Measurements from ENCODE around the gene KRTAP13-3. TPM values are rescaled to one million over a fixed set of nuclear protein-coding genes. Genes with fewer than 3 reads are reported as not detected.
A peak's percentile ranks its signal among the peaks of the same experiment; 100 is the strongest.

KRTAP13-3 gene
- total RNA-seq, 6 experiments from 2014 or later: not detected

GRCh38 chr21:30408782-30409494 lies 16.8 kb downstream of the KRTAP13-3 start:
- intact Hi-C loops (cut with DNase I): no loop called here
- peak in 1 of 3 donors; percentile 25 for DNase-seq
- WGBS (ENCODE audit: insufficient coverage, low coverage, low lambda C conversion rate, missing lambda C conversion rate): 29% methylated on average over 9 of the region's 14 CpGs
- TF ChIP-seq CTCF (IDR thresholded peaks at IDR 0.05): peak; percentile 12 to 45 (median 30)
- no peak for TF ChIP-seq POLR2A (IDR thresholded peaks at IDR 0.05)
- no peaks in the 10 kb centered on the region for H3K27me3 ChIP-seq
- H3K4me3 ChIP-seq: no peak overlapping the region
- H3K4me1 ChIP-seq: no peaks in the 10 kb centered on the region
- ATAC-seq: peak; percentile 69 to 75 (median 72)
- no peaks in the 10 kb centered on the region for H3K36me3 ChIP-seq
- no peak overlapping the region for H3K27ac ChIP-seq
- no peaks in the 10 kb centered on the region for H3K9me3 ChIP-seq

GRCh38 chr21:30395731-30396130 lies 30.0 kb downstream of the KRTAP13-3 start, which contains the start of gene KRTAP13-1:
Gene KRTAP13-1, plus strand, starts transcription at chr21:30396031. Its CDS starts 56 bp downstream, at chr21:30396087.
- H3K4me3 ChIP-seq: no peak within 1 kb of the TSS
- H3K27me3 ChIP-seq: no peaks in the 10 kb centered on the region
- intact Hi-C loops (cut with DNase I): no loop called here
- no peaks in the 10 kb centered on the region for H3K4me1 ChIP-seq
- no peak for ATAC-seq
- H3K27ac ChIP-seq: no peak within 1 kb of the TSS
- TF ChIP-seq POLR2A (IDR thresholded peaks at IDR 0.05) (no peak), CTCF (IDR thresholded peaks at IDR 0.05) (no peak)
- no peaks in the 10 kb centered on the region for H3K9me3 ChIP-seq
- WGBS (ENCODE audit: insufficient coverage, low coverage, low lambda C conversion rate, missing lambda C conversion rate): 54% methylated on average over 4 of the region's 4 CpGs
- no peak for DNase-seq
- no peaks in the 10 kb centered on the region for H3K36me3 ChIP-seq

GRCh38 chr21:30391492-30392025 lies 34.2 kb downstream of the KRTAP13-3 start:
- Histone ChIP-seq H3K9me3 (no peaks in the 10 kb centered on the region), H3K4me1 (no peaks in the 10 kb centered on the region), H3K27ac (no peak overlapping the region), H3K4me3 (no peak overlapping the region), H3K36me3 (no peaks in the 10 kb centered on the region), H3K27me3 (no peaks in the 10 kb centered on the region)
- ATAC-seq: no peak
- intact Hi-C loops (cut with DNase I): no loop called here
- no peak for DNase-seq
- TF ChIP-seq POLR2A (IDR thresholded peaks at IDR 0.05): no peak
- no peak for TF ChIP-seq CTCF (IDR thresholded peaks at IDR 0.05)
- WGBS (ENCODE audit: insufficient coverage, low coverage, low lambda C conversion rate, missing lambda C conversion rate): 29% methylated on average over 2 of the region's 2 CpGs

- Histone ChIP-seq H3K27ac (no peak overlapping the region), H3K4me3 (no peak overlapping the region), H3K4me1 (no peaks in the 10 kb centered on the region), H3K9me3 (no peaks in the 10 kb centered on the region), H3K36me3 (no peaks in the 10 kb centered on the region), H3K27me3 (no peaks in the 10 kb centered on the region)
- TF ChIP-seq CTCF (IDR thresholded peaks at IDR 0.05) (no peak), POLR2A (IDR thresholded peaks at IDR 0.05) (no peak)
- 9% methylated on average over 1 of the region's 1 CpG for WGBS (ENCODE audit: insufficient coverage, low coverage, low lambda C conversion rate, missing lambda C conversion rate)
- DNase-seq (no peak), ATAC-seq (no peak)
- intact Hi-C loops (cut with DNase I): no loop called here
These were observed 43.5 kb downstream of the KRTAP13-3 start for GRCh38 chr21:30382201-30382600.

Other genes with a start within 250 kb of the KRTAP13-3 start
- gene CLDN8, start 209.8 kb downstream of the KRTAP13-3 start, total RNA-seq: not detected
- not detected for gene KRTAP24-1, start 143.0 kb downstream of the KRTAP13-3 start, total RNA-seq
- gene KRTAP25-1, start 136.4 kb downstream of the KRTAP13-3 start, total RNA-seq: not detected
- not detected for gene KRTAP26-1, start 105.6 kb downstream of the KRTAP13-3 start, total RNA-seq
- not detected for gene KRTAP27-1, start 88.2 kb downstream of the KRTAP13-3 start, total RNA-seq
- gene KRTAP23-1, start 77.3 kb downstream of the KRTAP13-3 start, total RNA-seq: not detected
- not detected for gene KRTAP13-2, start 53.7 kb downstream of the KRTAP13-3 start, total RNA-seq
- gene KRTAP13-1, start 29.9 kb downstream of the KRTAP13-3 start, total RNA-seq: not detected
- gene KRTAP13-4, start 4.3 kb upstream of the KRTAP13-3 start, total RNA-seq: not detected
- not detected for gene KRTAP15-1, start 14.3 kb upstream of the KRTAP13-3 start, total RNA-seq
- gene KRTAP19-1, start 54.4 kb upstream of the KRTAP13-3 start, total RNA-seq: not detected
- not detected for gene KRTAP19-2, start 61.5 kb upstream of the KRTAP13-3 start, total RNA-seq
- gene KRTAP19-3, start 66.1 kb upstream of the KRTAP13-3 start, total RNA-seq: not detected
- gene KRTAP19-4, start 71.2 kb upstream of the KRTAP13-3 start, total RNA-seq: not detected
- not detected for gene KRTAP19-5, start 76.2 kb upstream of the KRTAP13-3 start, total RNA-seq
- gene KRTAP19-6, start 115.9 kb upstream of the KRTAP13-3 start, total RNA-seq: not detected
- not detected for gene KRTAP19-7, start 135.4 kb upstream of the KRTAP13-3 start, total RNA-seq
- not detected for gene KRTAP22-2, start 164.5 kb upstream of the KRTAP13-3 start, total RNA-seq
- gene KRTAP6-3, start 166.5 kb upstream of the KRTAP13-3 start, total RNA-seq: not detected
- not detected for gene KRTAP6-2, start 173.0 kb upstream of the KRTAP13-3 start, total RNA-seq
- not detected for gene KRTAP22-1, start 175.2 kb upstream of the KRTAP13-3 start, total RNA-seq
- not detected for gene KRTAP6-1, start 188.0 kb upstream of the KRTAP13-3 start, total RNA-seq
- not detected for gene KRTAP20-1, start 190.5 kb upstream of the KRTAP13-3 start, total RNA-seq
- gene KRTAP20-4, start 194.7 kb upstream of the KRTAP13-3 start, total RNA-seq: not detected
- gene KRTAP20-2, start 209.3 kb upstream of the KRTAP13-3 start, total RNA-seq: not detected
- not detected for gene KRTAP20-3, start 216.9 kb upstream of the KRTAP13-3 start, total RNA-seq

Measured in right lobe of liver (tissue), 6 donors.